GM15510 (cell line): ENCODE results near the gene SSH2.

ENCODE experiments used
- POLR2A ChIP-seq: IDR thresholded peaks from 3 replicates; pipeline ENCODE4 v1.6.1; 2011; ENCODE audit warnings: borderline replicate concordance; ENCODE audit not compliant: insufficient read length; ENCODE audit errors: extremely low read depth

SSH2 gene

GRCh38 chr17:29848737-29849136 is 81.3 kb downstream of the SSH2 start:
- TF ChIP-seq POLR2A = no peak

GRCh38 chr17:29847527-29848400 is 82.3 kb downstream of the SSH2 start:
- TF ChIP-seq POLR2A = no peak

GRCh38 chr17:29847118-29847517 is 82.9 kb downstream of the SSH2 start:
- no peak for TF ChIP-seq POLR2A

- no peak for TF ChIP-seq POLR2A
These were observed 83.7 kb downstream of the SSH2 start for GRCh38 chr17:29846298-29846697.

- TF ChIP-seq POLR2A = no peak
These were observed 85.5 kb downstream of the SSH2 start for GRCh38 chr17:29844339-29845048.

GRCh38 chr17:29840884-29841283 is 89.1 kb downstream of the SSH2 start:
- TF ChIP-seq POLR2A = no peak

- TF ChIP-seq POLR2A = no peak
These were observed 90.4 kb downstream of the SSH2 start for GRCh38 chr17:29839656-29840055.

GRCh38 chr17:29838961-29839360 is 91.1 kb downstream of the SSH2 start:
- no peak for TF ChIP-seq POLR2A

- no peak for TF ChIP-seq POLR2A
These were observed 92.5 kb downstream of the SSH2 start for GRCh38 chr17:29837531-29837930.

- TF ChIP-seq POLR2A = no peak
These were observed 93.4 kb downstream of the SSH2 start for GRCh38 chr17:29836643-29837042.

GRCh38 chr17:29835435-29836351 is 94.3 kb downstream of the SSH2 start:
- TF ChIP-seq POLR2A = no peak

GRCh38 chr17:29833801-29834200 is 96.2 kb downstream of the SSH2 start:
- no peak for TF ChIP-seq POLR2A

GRCh38 chr17:29828676-29829284 is 101.2 kb downstream of the SSH2 start:
- no peak for TF ChIP-seq POLR2A

GRCh38 chr17:29827179-29827578 is 102.8 kb downstream of the SSH2 start:
- TF ChIP-seq POLR2A = no peak
